ENCODE results near the gene SRGAP3.

- TF ChIP-seq CTCF (IDR thresholded peaks at IDR 0.05; ENCODE audit: insufficient read depth, low read depth, low read length) = no peak
- no peak for TF ChIP-seq EZH2 (IDR thresholded peaks at IDR 0.05; ENCODE audit: insufficient read depth, low read length)
These were observed 307.3 kb downstream of the SRGAP3 start for GRCh38 chr3:8942115-8942514.
